Measurements from ENCODE around the gene MEA1. TPM values are rescaled to one million over a fixed set of nuclear protein-coding genes. Genes with fewer than 3 reads are reported as not detected.

MEA1 gene
- total and polyA plus RNA-seq, 12 donors, result 54.6 to 142 (median 76.3) TPM

Other genes with a start within 250 kb of the MEA1 start
- 10 to 100 TPM in 4 of 9 donors, 1 to 10 TPM in 5; 5.9 to 16.1 (median 9.6) TPM for gene BICRAL, start 231.9 kb downstream of the MEA1 start, total RNA-seq
- 1 to 10 TPM; 2.8 to 8.7 (median 4.1) TPM for gene BICRAL, start 231.9 kb downstream of the MEA1 start, polyA plus RNA-seq
- gene RPL7L1, start 134.3 kb downstream of the MEA1 start, total RNA-seq, result 100 to 1,000 TPM in 3 of 9 donors, 10 to 100 TPM in 6; 90.2 to 130 (median 94.9) TPM
- gene RPL7L1, start 134.3 kb downstream of the MEA1 start, polyA plus RNA-seq, result 100 to 1,000 TPM in 1 of 3 donors, 10 to 100 TPM in 2; 33.3 to 106 (median 47.2) TPM
- under 1 TPM in 2 of 9 donors, not detected in 7; 0.22 to 0.34 TPM for gene PTCRA, start 97.9 kb downstream of the MEA1 start, total RNA-seq
- gene PTCRA, start 97.9 kb downstream of the MEA1 start, polyA plus RNA-seq, result not detected
- 10 to 100 TPM; 21.1 to 59.7 (median 38.5) TPM for gene CNPY3, start 84.5 kb downstream of the MEA1 start, total RNA-seq
- gene CNPY3, start 84.5 kb downstream of the MEA1 start, polyA plus RNA-seq, result 10 to 100 TPM; 22.4 to 53.5 (median 48.2) TPM
- under 1 TPM in 5 of 9 donors, not detected in 4; 0.28 to 0.65 (median 0.52) TPM for gene GNMT, start 53.2 kb downstream of the MEA1 start, total RNA-seq
- 1 to 10 TPM in 2 of 3 donors, under 1 TPM in 1; 0.29 to 4.4 (median 1.1) TPM for gene GNMT, start 53.2 kb downstream of the MEA1 start, polyA plus RNA-seq
- 10 to 100 TPM; 21.0 to 63.9 (median 34.3) TPM for gene PEX6, start 34.8 kb downstream of the MEA1 start, total RNA-seq
- 10 to 100 TPM in 2 of 3 donors, 1 to 10 TPM in 1; 7.4 to 41.7 (median 22.7) TPM for gene PEX6, start 34.8 kb downstream of the MEA1 start, polyA plus RNA-seq
- gene PPP2R5D, start 29.4 kb downstream of the MEA1 start, total RNA-seq, result 10 to 100 TPM; 24.2 to 97.8 (median 32.5) TPM
- gene PPP2R5D, start 29.4 kb downstream of the MEA1 start, polyA plus RNA-seq, result 10 to 100 TPM; 29.7 to 38.9 (median 37.9) TPM
- gene KLHDC3, start 303 bp upstream of the MEA1 start, total RNA-seq, result 100 to 1,000 TPM in 7 of 9 donors, 10 to 100 TPM in 2; 72.3 to 139 (median 107) TPM
- 100 to 1,000 TPM in 2 of 3 donors, 10 to 100 TPM in 1; 51.2 to 144 (median 112) TPM for gene KLHDC3, start 303 bp upstream of the MEA1 start, polyA plus RNA-seq
- 100 to 1,000 TPM in 1 of 9 donors, 10 to 100 TPM in 8; 37.9 to 109 (median 53.7) TPM for gene RRP36, start 7.7 kb upstream of the MEA1 start, total RNA-seq
- 10 to 100 TPM; 29.6 to 98.2 (median 32.1) TPM for gene RRP36, start 7.7 kb upstream of the MEA1 start, polyA plus RNA-seq
- 10 to 100 TPM; 17.9 to 52.5 (median 35.5) TPM for gene CUL7, start 39.9 kb upstream of the MEA1 start, total RNA-seq
- 10 to 100 TPM; 12.0 to 30.6 (median 19.3) TPM for gene CUL7, start 39.9 kb upstream of the MEA1 start, polyA plus RNA-seq
- gene MRPL2, start 45.5 kb upstream of the MEA1 start, total RNA-seq, result 100 to 1,000 TPM in 1 of 9 donors, 10 to 100 TPM in 8; 16.7 to 118 (median 74.6) TPM
- gene MRPL2, start 45.5 kb upstream of the MEA1 start, polyA plus RNA-seq, result 100 to 1,000 TPM in 2 of 3 donors, 10 to 100 TPM in 1; 65.9 to 143 (median 124) TPM
- 10 to 100 TPM; 16.1 to 51.9 (median 33.3) TPM for gene KLC4, start 45.7 kb upstream of the MEA1 start, total RNA-seq
- gene KLC4, start 45.7 kb upstream of the MEA1 start, polyA plus RNA-seq, result 10 to 100 TPM; 14.2 to 84.9 (median 47.1) TPM
- gene PTK7, start 62.4 kb upstream of the MEA1 start, total RNA-seq, result 10 to 100 TPM in 4 of 9 donors, 1 to 10 TPM in 5; 2.8 to 16.7 (median 8.4) TPM
- gene PTK7, start 62.4 kb upstream of the MEA1 start, polyA plus RNA-seq, result 10 to 100 TPM in 1 of 3 donors, 1 to 10 TPM in 2; 2.8 to 14.2 (median 8.1) TPM
- gene SRF, start 157.3 kb upstream of the MEA1 start, total RNA-seq, result 10 to 100 TPM in 8 of 9 donors, 1 to 10 TPM in 1; 7.3 to 30.9 (median 23.8) TPM
- gene SRF, start 157.3 kb upstream of the MEA1 start, polyA plus RNA-seq, result 10 to 100 TPM; 12.6 to 23.3 (median 22.4) TPM
- 10 to 100 TPM; 23.3 to 49.3 (median 30.0) TPM for gene CUL9, start 168.2 kb upstream of the MEA1 start, total RNA-seq
- gene CUL9, start 168.2 kb upstream of the MEA1 start, polyA plus RNA-seq, result 100 to 1,000 TPM in 1 of 3 donors, 10 to 100 TPM in 2; 13.3 to 195 (median 97.5) TPM
- 100 to 1,000 TPM in 6 of 9 donors, 10 to 100 TPM in 3; 57.2 to 229 (median 133) TPM for gene DNPH1, start 215.5 kb upstream of the MEA1 start, total RNA-seq
- gene DNPH1, start 215.5 kb upstream of the MEA1 start, polyA plus RNA-seq, result 100 to 1,000 TPM in 1 of 3 donors, 10 to 100 TPM in 2; 33.7 to 143 (median 95.1) TPM
- 1 to 10 TPM in 3 of 9 donors, under 1 TPM in 6; 0.17 to 1.8 (median 0.44) TPM for gene TTBK1, start 229.5 kb upstream of the MEA1 start, total RNA-seq
- 1 to 10 TPM in 1 of 3 donors, under 1 TPM in 2; 0.81 to 5.4 (median 0.95) TPM for gene TTBK1, start 229.5 kb upstream of the MEA1 start, polyA plus RNA-seq

All from adrenal gland (tissue), 12 donors.